Esophagus squamous epithelium (tissue), 4 donors: Measurements from ENCODE around the gene C17orf50.

Experiments used
- CTCF ChIP-seq, 6 experiments: fragments of 450-650 bp in 4 of 6; fragments of 200-600 bp in 2 of 6; sonication (generic) in 2 of 6; IDR thresholded peaks; one replicate each; pipeline ENCODE4 v1.5.1; 2016 to 2019; ENCODE audit warnings: antibody characterized with exemption in 6 of 6, mild to moderate bottlenecking in 4 of 6, moderate library complexity in 4 of 6
- POLR2A ChIP-seq, 4 donors: fragments of 450-650 bp; IDR thresholded peaks; one replicate each; pipeline ENCODE4 v1.6.1; 2017; ENCODE audit warnings: antibody characterized with exemption in 4 of 4, mild to moderate bottlenecking in 4 of 4, moderate library complexity in 3 of 4

GRCh38 chr17:35726127-35726952 is 34.3 kb upstream of the C17orf50 start:
- TF ChIP-seq CTCF (IDR thresholded peaks at IDR 0.05) (no peak), POLR2A (IDR thresholded peaks at IDR 0.05) (no peak)
